ENCODE data around the gene RHOH.

The RHOH gene

GRCh38 chr4:40269133-40269532 is 72.3 kb downstream of the RHOH start:
- H3K4me2 ChIP-seq: no peak overlapping the region
- no peak overlapping the region for H3K9ac ChIP-seq
- H4K20me1 ChIP-seq (ENCODE audit: insufficient read depth): no peaks in the 10 kb centered on the region
- peaks cover 30% of the 10 kb centered on the region for H3K4me1 ChIP-seq (ENCODE audit: low read depth, poor library complexity, severe bottlenecking)
- no peak for TF ChIP-seq CTCF (conservative IDR thresholded peaks at IDR 0.05; ENCODE audit: low read depth, low read length)
- H3K36me3 ChIP-seq (ENCODE audit: insufficient read depth): no peaks in the 10 kb centered on the region
- no peak overlapping the region for H3K4me3 ChIP-seq (IDR thresholded peaks at IDR 0.05; ENCODE audit: insufficient read depth, low read depth, low read length)
- no peaks in the 10 kb centered on the region for H3K79me2 ChIP-seq (ENCODE audit: insufficient read depth, low read depth)
- H3K27me3 ChIP-seq (ENCODE audit: insufficient read depth, low read depth): no peaks in the 10 kb centered on the region
- H3K27ac ChIP-seq: no peak overlapping the region
- no peak overlapping the region for H2AFZ ChIP-seq (ENCODE audit: low read depth)

- H3K79me2 ChIP-seq (ENCODE audit: insufficient read depth, low read depth): no peaks in the 10 kb centered on the region
- H3K4me1 ChIP-seq (ENCODE audit: low read depth, poor library complexity, severe bottlenecking): peaks cover 17% of the 10 kb centered on the region
- no peaks in the 10 kb centered on the region for H3K27me3 ChIP-seq (ENCODE audit: insufficient read depth, low read depth)
- no peak overlapping the region for H3K27ac ChIP-seq
- no peak overlapping the region for H2AFZ ChIP-seq (ENCODE audit: low read depth)
- H3K9ac ChIP-seq: no peak overlapping the region
- no peak overlapping the region for H3K4me3 ChIP-seq (IDR thresholded peaks at IDR 0.05; ENCODE audit: insufficient read depth, low read depth, low read length)
- no peaks in the 10 kb centered on the region for H3K36me3 ChIP-seq (ENCODE audit: insufficient read depth)
- no peaks in the 10 kb centered on the region for H4K20me1 ChIP-seq (ENCODE audit: insufficient read depth)
- H3K4me2 ChIP-seq: no peak overlapping the region
- TF ChIP-seq CTCF (conservative IDR thresholded peaks at IDR 0.05; ENCODE audit: low read depth, low read length): no peak
Measured at GRCh38 chr4:40270609-40271008, 73.8 kb downstream of the RHOH start.

GRCh38 chr4:40275065-40275730 is 78.4 kb downstream of the RHOH start:
- no peaks in the 10 kb centered on the region for H3K27me3 ChIP-seq (ENCODE audit: insufficient read depth, low read depth)
- no peaks in the 10 kb centered on the region for H3K4me1 ChIP-seq (ENCODE audit: low read depth, poor library complexity, severe bottlenecking)
- H3K79me2 ChIP-seq (ENCODE audit: insufficient read depth, low read depth): no peaks in the 10 kb centered on the region
- H3K27ac ChIP-seq: no peak overlapping the region
- no peak overlapping the region for H3K4me2 ChIP-seq
- no peak for TF ChIP-seq CTCF (conservative IDR thresholded peaks at IDR 0.05; ENCODE audit: low read depth, low read length)
- H3K9ac ChIP-seq: no peak overlapping the region
- no peaks in the 10 kb centered on the region for H3K36me3 ChIP-seq (ENCODE audit: insufficient read depth)
- H4K20me1 ChIP-seq (ENCODE audit: insufficient read depth): no peaks in the 10 kb centered on the region
- no peak overlapping the region for H2AFZ ChIP-seq (ENCODE audit: low read depth)
- H3K4me3 ChIP-seq (IDR thresholded peaks at IDR 0.05; ENCODE audit: insufficient read depth, low read depth, low read length): no peak overlapping the region

GRCh38 chr4:40276546-40276945 is 79.7 kb downstream of the RHOH start:
- no peaks in the 10 kb centered on the region for H4K20me1 ChIP-seq (ENCODE audit: insufficient read depth)
- H3K9ac ChIP-seq: no peak overlapping the region
- H3K4me2 ChIP-seq: no peak overlapping the region
- no peaks in the 10 kb centered on the region for H3K79me2 ChIP-seq (ENCODE audit: insufficient read depth, low read depth)
- no peak overlapping the region for H2AFZ ChIP-seq (ENCODE audit: low read depth)
- no peaks in the 10 kb centered on the region for H3K4me1 ChIP-seq (ENCODE audit: low read depth, poor library complexity, severe bottlenecking)
- no peaks in the 10 kb centered on the region for H3K36me3 ChIP-seq (ENCODE audit: insufficient read depth)
- no peaks in the 10 kb centered on the region for H3K27me3 ChIP-seq (ENCODE audit: insufficient read depth, low read depth)
- no peak overlapping the region for H3K4me3 ChIP-seq (IDR thresholded peaks at IDR 0.05; ENCODE audit: insufficient read depth, low read depth, low read length)
- H3K27ac ChIP-seq: no peak overlapping the region
- no peak for TF ChIP-seq CTCF (conservative IDR thresholded peaks at IDR 0.05; ENCODE audit: low read depth, low read length)

Data from KMS-11 (cell line).